OCI-LY7 (cell line): ENCODE results near the gene NDST4. TPM values are rescaled to one million over a fixed set of nuclear protein-coding genes. Genes with fewer than 3 reads are reported as not detected.

ENCODE experiments used
- BruUV-seq: library from RNA; stranded (reverse); fragments of 400-500 nt; replicated peaks from 2 replicates; lab custom pipeline; 2021; lab: Mats Ljungman, UMichigan
- CTCF ChIA-PET: fragments of 300-600 bp; sonication (Branson Sonifier 250); formaldehyde crosslinking; loops from one replicate; lab custom pipeline; 2022; ENCODE audit warnings: antibody characterized with exemption; ENCODE audit not compliant: unreplicated experiment; lab: Charles Lee
- POLR2A ChIA-PET: fragments of 300-600 bp; sonication (Branson Sonifier 250); formaldehyde crosslinking; loops from one replicate; lab custom pipeline; 2022; ENCODE audit warnings: antibody characterized with exemption; lab: Charles Lee
- DNase-seq: peaks from one replicate; pipeline ENCODE4 v3.0.0-alpha.2; 2015; ENCODE audit warnings: low spot score
- H2AFZ ChIP-seq: fragments of 200-600 bp; sonication (generic), shearing (Covaris generic); 2 replicates; pipeline ENCODE4 v1.6.1; 2014; ENCODE audit warnings: mild to moderate bottlenecking, antibody characterized with exemption, low read length, moderate library complexity
- H3K27ac ChIP-seq: fragments of 200-600 bp; sonication (generic); 2 replicates; pipeline ENCODE4 v1.5.1; 2014; ENCODE audit warnings: mixed run types, low read depth, mild to moderate bottlenecking, moderate library complexity, low read length, inconsistent platforms; ENCODE audit not compliant: poor library complexity, severe bottlenecking
- H3K36me3 ChIP-seq: fragments of 200-600 bp; sonication (generic); 2 replicates; pipeline ENCODE4 v1.6.1; 2014; ENCODE audit warnings: mild to moderate bottlenecking, antibody characterized with exemption, low read length, moderate library complexity, mixed read lengths; ENCODE audit not compliant: insufficient read depth
- H3K4me1 ChIP-seq: fragments of 200-600 bp; sonication (generic); 2 replicates; pipeline ENCODE4 v1.5.1; 2014; ENCODE audit warnings: mild to moderate bottlenecking, low read length; ENCODE audit not compliant: insufficient read depth, poor library complexity, severe bottlenecking
- H3K4me2 ChIP-seq: fragments of 200-600 bp; sonication (generic); 2 replicates; pipeline ENCODE4 v1.6.1; 2014; ENCODE audit warnings: mild to moderate bottlenecking, low read length
- H3K4me3 ChIP-seq: fragments of 200-600 bp; sonication (generic); 2 replicates; pipeline ENCODE4 v1.5.1; 2014; ENCODE audit warnings: mild to moderate bottlenecking, low read depth, low read length; ENCODE audit not compliant: poor library complexity, severe bottlenecking
- H3K79me2 ChIP-seq: fragments of 200-600 bp; sonication (generic); 2 replicates; pipeline ENCODE4 v1.6.1; 2016; ENCODE audit warnings: low read depth, mild to moderate bottlenecking, low read length, moderate library complexity, mixed read lengths; ENCODE audit not compliant: insufficient read depth
- H3K9me2 ChIP-seq: fragments of 200-600 bp; sonication (generic); 2 replicates; pipeline ENCODE4 v1.6.1; 2016; ENCODE audit warnings: mild to moderate bottlenecking, low read length, mixed read lengths; ENCODE audit not compliant: insufficient read depth
- H3K9me3 ChIP-seq: fragments of 200-600 bp; sonication (generic); 2 replicates; pipeline ENCODE4 v1.6.1; 2014; ENCODE audit warnings: mild to moderate bottlenecking, mixed run types, low read length, mixed read lengths
- H4K20me1 ChIP-seq: fragments of 200-600 bp; sonication (generic); 2 replicates; pipeline ENCODE4 v1.6.1; 2014; ENCODE audit warnings: mild to moderate bottlenecking, antibody characterized with exemption, low read length, moderate library complexity, mixed read lengths; ENCODE audit not compliant: insufficient read depth
- EZH2phosphoT487 ChIP-seq: fragments of 200-600 bp; sonication (generic); IDR thresholded peaks from 2 replicates; pipeline ENCODE4 v1.6.1; 2018; ENCODE audit warnings: low read depth, borderline replicate concordance, mild to moderate bottlenecking, mixed run types, antibody characterized with exemption, low read length, moderate library complexity, mixed read lengths
- intact Hi-C: fragments of 100-400 bp; cut with micrococcal nuclease; formaldehyde crosslinking; loops from one replicate; pipeline ENCODE4 v1.10.0; 2022; ENCODE audit not compliant: unreplicated experiment
- total RNA-seq, 2 experiments: library from RNA; depleted of rRNA in 1 of 2; stranded (reverse); fragments of >200 nt in 1 of 2; shearing (Covaris generic) in 1 of 2; gene quantifications; 2 replicates each; pipeline ENCODE4 v1.2.3, GENCODE V29; 2014 to 2022
- TF ChIP-seq, protein P1 (sequence below): fragments of 200-600 bp; sonication (generic); conservative IDR thresholded peaks from 2 replicates; pipeline ENCODE4 v1.5.1; 2014; ENCODE audit warnings: mild to moderate bottlenecking, antibody characterized with exemption, low read length, moderate library complexity, mixed read lengths

The NDST4 gene
- total RNA-seq, 2 experiments from 2014 or later: not detected

DNA sequence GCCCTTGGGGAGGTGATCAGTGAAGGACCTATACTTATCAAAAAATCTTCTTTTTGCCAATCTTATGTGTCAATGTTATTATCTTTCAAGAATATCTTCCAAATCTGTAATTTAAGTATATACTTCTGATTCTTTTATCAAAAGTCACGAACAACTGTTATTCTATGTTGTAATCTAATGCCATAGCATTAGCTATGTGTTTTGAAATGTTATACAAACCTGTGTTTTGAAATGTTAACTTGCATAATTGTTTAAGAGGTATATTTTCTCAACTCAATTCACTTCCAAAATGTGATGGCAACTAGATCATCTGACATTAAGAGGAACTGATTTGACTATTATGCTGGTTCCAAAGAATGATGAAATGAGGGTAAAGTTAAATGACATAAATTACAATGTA lies 113.5 kb downstream of the NDST4 start:
- CTCF ChIA-PET: no interaction called here
- TF ChIP-seq EZH2phosphoT487: no peak
- TF ChIP-seq, protein P1, sequence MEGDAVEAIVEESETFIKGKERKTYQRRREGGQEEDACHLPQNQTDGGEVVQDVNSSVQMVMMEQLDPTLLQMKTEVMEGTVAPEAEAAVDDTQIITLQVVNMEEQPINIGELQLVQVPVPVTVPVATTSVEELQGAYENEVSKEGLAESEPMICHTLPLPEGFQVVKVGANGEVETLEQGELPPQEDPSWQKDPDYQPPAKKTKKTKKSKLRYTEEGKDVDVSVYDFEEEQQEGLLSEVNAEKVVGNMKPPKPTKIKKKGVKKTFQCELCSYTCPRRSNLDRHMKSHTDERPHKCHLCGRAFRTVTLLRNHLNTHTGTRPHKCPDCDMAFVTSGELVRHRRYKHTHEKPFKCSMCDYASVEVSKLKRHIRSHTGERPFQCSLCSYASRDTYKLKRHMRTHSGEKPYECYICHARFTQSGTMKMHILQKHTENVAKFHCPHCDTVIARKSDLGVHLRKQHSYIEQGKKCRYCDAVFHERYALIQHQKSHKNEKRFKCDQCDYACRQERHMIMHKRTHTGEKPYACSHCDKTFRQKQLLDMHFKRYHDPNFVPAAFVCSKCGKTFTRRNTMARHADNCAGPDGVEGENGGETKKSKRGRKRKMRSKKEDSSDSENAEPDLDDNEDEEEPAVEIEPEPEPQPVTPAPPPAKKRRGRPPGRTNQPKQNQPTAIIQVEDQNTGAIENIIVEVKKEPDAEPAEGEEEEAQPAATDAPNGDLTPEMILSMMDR: no peak
- DNase-seq: no peak

DNA sequence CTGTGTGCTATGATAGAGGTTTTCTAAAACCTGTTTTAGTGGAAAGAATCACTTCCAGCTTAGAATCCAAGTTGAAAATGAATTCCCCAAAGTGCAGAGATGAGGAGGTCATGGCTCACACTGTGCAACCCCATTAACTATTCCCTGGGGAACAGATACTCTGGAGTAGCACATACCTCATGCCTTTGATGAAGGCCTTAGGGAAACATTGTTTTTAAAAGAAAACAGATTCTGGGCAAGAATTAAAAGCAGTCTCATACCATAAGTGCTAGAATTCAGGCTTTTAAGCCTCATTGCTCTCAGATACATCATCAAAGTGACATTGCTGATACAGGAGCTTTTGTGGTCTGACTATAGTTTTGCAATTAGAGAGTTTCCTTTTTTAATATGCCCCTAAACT lies 115.1 kb downstream of the NDST4 start:
- POLR2A ChIA-PET: no interaction called here
- H3K79me2 ChIP-seq: no peaks in the 10 kb centered on the region
- BruUV-seq: no TSS peak
- no peaks in the 10 kb centered on the region for H3K36me3 ChIP-seq
- H3K4me2 ChIP-seq: no peak overlapping the region
- no peak for DNase-seq
- intact Hi-C loops: no loop called here
- H3K9me3 ChIP-seq: no peaks in the 10 kb centered on the region
- no peak overlapping the region for H2AFZ ChIP-seq
- H3K27ac ChIP-seq: no peak overlapping the region
- H3K4me1 ChIP-seq: no peaks in the 10 kb centered on the region
- H3K4me3 ChIP-seq: no peak overlapping the region
- no peak for TF ChIP-seq EZH2phosphoT487
- TF ChIP-seq, protein P1: no peak
- CTCF ChIA-PET: no interaction called here
- H3K9me2 ChIP-seq: no peaks in the 10 kb centered on the region
- no peaks in the 10 kb centered on the region for H4K20me1 ChIP-seq

More for the DNA sequence above, 113.5 kb downstream of the NDST4 start:
- Histone ChIP-seq H3K4me2 (no peak overlapping the region), H2AFZ (no peak overlapping the region), H3K79me2 (no peaks in the 10 kb centered on the region), H3K36me3 (no peaks in the 10 kb centered on the region), H3K4me1 (no peaks in the 10 kb centered on the region), H3K9me3 (no peaks in the 10 kb centered on the region), H3K27ac (no peak overlapping the region), H3K9me2 (no peaks in the 10 kb centered on the region), H4K20me1 (no peaks in the 10 kb centered on the region), H3K4me3 (no peak overlapping the region)
- intact Hi-C loops: no loop called here
- POLR2A ChIA-PET: interaction anchor here (0.7 kb wide), 1 partner anchor 11 kb away, joined by 3 read pairs; no protein-coding TSS in a partner anchor
- no TSS peak for BruUV-seq

DNA sequence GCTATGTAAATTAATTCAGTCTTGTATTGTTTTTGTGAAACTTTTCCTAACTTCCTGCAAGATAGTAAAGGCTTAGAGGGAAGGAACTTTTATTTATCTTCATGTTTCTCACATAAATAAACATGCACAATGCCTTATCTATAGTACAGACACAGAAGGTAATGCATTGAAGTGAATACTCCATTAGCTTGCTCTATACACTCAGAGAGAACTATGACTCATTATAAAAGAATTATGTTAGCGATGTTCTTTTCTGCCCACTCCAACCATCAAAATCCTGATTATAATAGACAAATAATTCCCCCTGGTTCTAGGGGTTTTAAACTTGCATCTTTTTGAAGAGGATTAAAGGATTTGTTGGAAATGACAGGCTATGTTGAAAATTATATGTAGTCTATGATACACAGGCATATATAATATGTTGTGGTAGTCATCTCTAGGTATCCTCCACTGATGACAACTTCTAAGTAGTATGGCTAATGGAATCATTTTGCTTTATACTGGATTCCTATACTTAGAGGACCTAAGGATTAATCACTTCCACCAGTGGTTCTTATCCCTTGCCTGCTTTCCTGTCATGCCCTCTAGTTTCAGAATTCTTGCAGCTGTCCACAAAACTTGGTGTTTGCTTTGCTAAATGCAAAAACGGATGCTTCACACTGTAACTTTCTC lies 115.7 kb downstream of the NDST4 start:
- Histone ChIP-seq H4K20me1 (no peaks in the 10 kb centered on the region), H3K4me1 (no peaks in the 10 kb centered on the region), H3K9me3 (no peaks in the 10 kb centered on the region), H3K27ac (no peak overlapping the region), H3K9me2 (no peaks in the 10 kb centered on the region), H3K4me2 (no peak overlapping the region), H3K79me2 (no peaks in the 10 kb centered on the region), H3K4me3 (no peak overlapping the region), H3K36me3 (no peaks in the 10 kb centered on the region), H2AFZ (no peak overlapping the region)
- ChIA-PET POLR2A (interaction anchor here (0.5 kb wide), 2 partner anchors 892 to 1039 kb away, joined by 3 read pairs; no protein-coding TSS in a partner anchor), CTCF (no interaction called here)
- DNase-seq: no peak
- intact Hi-C loops: no loop called here
- no TSS peak for BruUV-seq
- TF ChIP-seq, protein P1: no peak
- no peak for TF ChIP-seq EZH2phosphoT487
